Skin of body (tissue), 2 donors: Measurements from ENCODE around the gene PDLIM1. TPM values are rescaled to one million over a fixed set of nuclear protein-coding genes. Genes with fewer than 3 reads are reported as not detected.
"Not testable (repeated sequence)": the region's sequence is repeated elsewhere in the genome, so short reads cannot be mapped to it uniquely, and the experiment has no call there.

Source experiments
- DNase-seq: peaks from one replicate; lab custom pipeline; 2025; lab: John Stamatoyannopoulos, UW
- total RNA-seq: library from RNA; depleted of rRNA; stranded (reverse); fragments of >200 nt; gene quantifications from one replicate; pipeline ENCODE4 v1.2.3, GENCODE V29; 2014

PDLIM1 gene
- total RNA-seq, 1 donor from 2014 or later = 21.9 TPM

GRCh38 chr10:95242581-95243317 is 48.1 kb downstream of the PDLIM1 start:
- DNase-seq = no peak

- no peak for DNase-seq
Observed at GRCh38 chr10:95241533-95241932, 49.3 kb downstream of the PDLIM1 start.

GRCh38 chr10:95240811-95241210 is 50.0 kb downstream of the PDLIM1 start:
- DNase-seq = no peak

GRCh38 chr10:95240096-95240495 is 50.7 kb downstream of the PDLIM1 start:
- DNase-seq = not testable (repeated sequence)

- DNase-seq = no peak
Observed at GRCh38 chr10:95237376-95238170, 53.2 kb downstream of the PDLIM1 start.

GRCh38 chr10:95236068-95236903 is 54.5 kb downstream of the PDLIM1 start:
- no peak for DNase-seq

- DNase-seq = no peak
Observed at GRCh38 chr10:95235676-95236067, 55.1 kb downstream of the PDLIM1 start.

- no peak for DNase-seq
Observed at GRCh38 chr10:95234951-95235350, 55.9 kb downstream of the PDLIM1 start.

GRCh38 chr10:95233377-95234034 is 57.3 kb downstream of the PDLIM1 start:
- no peak for DNase-seq

- not testable (repeated sequence) for DNase-seq
Observed at GRCh38 chr10:95230677-95231586, 59.9 kb downstream of the PDLIM1 start.

GRCh38 chr10:95229724-95230627 is 60.8 kb downstream of the PDLIM1 start:
- no peak for DNase-seq

- DNase-seq = not testable (repeated sequence)
Observed at GRCh38 chr10:95228934-95229723, 61.7 kb downstream of the PDLIM1 start.

- no peak for DNase-seq
Observed at GRCh38 chr10:95225136-95225535, 65.7 kb downstream of the PDLIM1 start.

GRCh38 chr10:95221124-95221523 is 69.7 kb downstream of the PDLIM1 start:
- no peak for DNase-seq

- DNase-seq = no peak
Observed at GRCh38 chr10:95220539-95220938, 70.3 kb downstream of the PDLIM1 start.

- DNase-seq = no peak
Observed at GRCh38 chr10:95217476-95217875, 73.3 kb downstream of the PDLIM1 start.

GRCh38 chr10:95214793-95215192 is 76.0 kb downstream of the PDLIM1 start:
- DNase-seq = no peak

- DNase-seq = no peak
Observed at GRCh38 chr10:95214369-95214768, 76.4 kb downstream of the PDLIM1 start.
